Activated naive CD8-positive, alpha-beta T cell treated with anti-CD3 and anti-CD28 coated beads, Interleukin-2, amount 50 U/mL, for 24 hours (primary cell): Measurements from ENCODE around the gene ANG.

Source experiments
- ATAC-seq: fragments of 150-1000 bp; cut with Tn5 transposase; one replicate; pipeline ENCODE4 v1.10.0; 2021
- DNase-seq: peaks from one replicate; pipeline ENCODE4 v3.0.0; 2021
- H3K27ac Mint-ChIP-seq: one replicate; pipeline ENCODE4 v1.8.0; 2021; ENCODE audit warnings: mild to moderate bottlenecking, mixed read lengths
- H3K27me3 Mint-ChIP-seq: one replicate; pipeline ENCODE4 v1.8.0; 2021; ENCODE audit warnings: mixed read lengths
- H3K36me3 Mint-ChIP-seq: one replicate; pipeline ENCODE4 v1.8.0; 2021; ENCODE audit warnings: low read depth, mixed read lengths
- H3K4me1 Mint-ChIP-seq: one replicate; pipeline ENCODE4 v1.8.0; 2021; ENCODE audit warnings: mixed read lengths
- H3K4me3 Mint-ChIP-seq: one replicate; pipeline ENCODE4 v1.8.0; 2021; ENCODE audit warnings: mild to moderate bottlenecking, moderate library complexity, mixed read lengths
- H3K9me3 Mint-ChIP-seq: one replicate; pipeline ENCODE4 v1.8.0; 2021; ENCODE audit warnings: mixed read lengths

Gene ANG

DNA sequence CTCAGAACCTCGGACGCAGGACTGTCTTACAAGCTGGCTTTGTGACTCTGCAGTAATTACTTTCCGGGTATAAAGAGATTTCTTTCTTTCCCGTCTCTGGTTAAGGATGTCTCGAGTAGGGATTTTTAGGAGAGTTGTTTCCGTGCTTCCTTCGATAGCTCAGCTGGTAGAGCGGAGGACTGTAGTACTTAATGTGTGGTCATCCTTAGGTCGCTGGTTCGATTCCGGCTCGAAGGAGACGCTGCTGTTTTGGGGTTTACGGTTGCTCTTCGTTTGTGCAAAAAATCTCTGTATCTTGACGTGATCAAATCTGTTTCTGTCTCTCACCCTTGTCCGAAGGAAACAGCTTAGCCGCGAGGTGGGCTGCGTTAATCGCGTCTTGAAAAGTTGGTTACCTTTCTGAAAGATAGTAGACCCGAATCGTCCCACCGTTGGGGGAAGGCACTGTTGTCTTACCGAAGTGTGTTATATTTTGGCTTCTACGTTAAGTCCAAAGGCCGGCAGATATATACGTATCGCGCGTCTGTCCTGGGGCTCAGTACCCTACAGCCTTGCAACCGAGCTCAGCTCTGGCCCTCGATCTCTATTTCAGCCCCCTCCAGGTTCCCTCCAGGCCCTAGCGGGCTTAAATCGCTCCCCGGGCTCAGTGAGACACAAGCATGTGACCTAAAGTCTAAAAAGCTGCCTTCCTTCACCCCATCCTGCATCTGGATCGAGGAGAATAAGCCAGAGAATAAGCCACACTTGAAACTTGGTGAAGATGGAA is 5.3 kb upstream of the ANG start:
- ATAC-seq (peak; percentile 69), DNase-seq (peak; percentile 86)
- H3K4me3 Mint-ChIP-seq = no peak overlapping the region
- peaks cover 9% of the 10 kb centered on the region for H3K4me1 Mint-ChIP-seq
- no peaks in the 10 kb centered on the region for H3K36me3 Mint-ChIP-seq
- H3K27me3 Mint-ChIP-seq = no peaks in the 10 kb centered on the region
- no peak overlapping the region for H3K27ac Mint-ChIP-seq
- no peaks in the 10 kb centered on the region for H3K9me3 Mint-ChIP-seq

DNA sequence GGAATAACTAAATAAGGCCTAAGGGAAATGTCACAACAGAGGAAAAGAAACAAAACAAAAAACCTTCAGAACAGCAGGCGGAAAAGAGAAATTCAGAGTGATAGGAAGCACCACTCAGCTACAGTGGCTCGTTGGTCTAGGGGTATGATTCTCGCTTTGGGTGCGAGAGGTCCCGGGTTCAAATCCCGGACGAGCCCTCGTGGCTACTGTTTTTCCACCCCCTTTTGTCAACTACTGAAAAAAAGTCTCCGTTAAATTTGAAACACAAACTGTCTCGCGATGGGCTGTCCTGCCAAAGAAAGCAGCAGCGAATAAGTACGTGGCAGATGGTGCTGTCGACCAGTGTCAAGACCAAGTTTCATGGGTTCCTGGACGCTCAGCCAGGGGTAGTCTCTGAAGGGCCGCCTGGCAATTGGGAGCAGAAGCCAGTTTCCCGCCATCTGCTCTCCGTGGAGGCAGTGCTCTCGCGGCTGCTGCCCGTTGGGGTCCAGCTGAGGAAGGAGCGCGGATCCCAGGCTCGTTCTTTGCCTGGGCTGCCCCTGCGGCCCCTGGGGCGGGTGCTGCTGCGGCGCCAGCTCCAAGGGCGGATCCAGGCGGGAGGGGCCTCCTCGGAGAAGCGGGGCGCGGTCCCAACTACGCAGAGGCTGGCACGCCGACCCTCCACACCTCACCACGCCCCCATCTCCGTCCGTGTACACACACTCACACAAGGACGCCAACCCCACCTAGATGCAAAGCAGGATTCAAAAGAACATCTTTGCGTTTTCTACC is 4.5 kb upstream of the ANG start, which contains the start of gene RNASE4:
Gene RNASE4, plus strand, starts transcription at position 670 of the 771 bp plus-strand sequence. CDS start 14,812 bp downstream, outside the sequence.
- DNase-seq = peak; percentile 83
- no peak within 1 kb of the TSS for H3K4me3 Mint-ChIP-seq
- H3K4me1 Mint-ChIP-seq = peaks cover 9% of the 10 kb centered on the region
- H3K9me3 Mint-ChIP-seq = no peaks in the 10 kb centered on the region
- peak within 1 kb of the TSS; percentile 69 for H3K27ac Mint-ChIP-seq
- peak; percentile 33 for ATAC-seq
- H3K36me3 Mint-ChIP-seq = no peaks in the 10 kb centered on the region
- no peaks in the 10 kb centered on the region for H3K27me3 Mint-ChIP-seq

DNA sequence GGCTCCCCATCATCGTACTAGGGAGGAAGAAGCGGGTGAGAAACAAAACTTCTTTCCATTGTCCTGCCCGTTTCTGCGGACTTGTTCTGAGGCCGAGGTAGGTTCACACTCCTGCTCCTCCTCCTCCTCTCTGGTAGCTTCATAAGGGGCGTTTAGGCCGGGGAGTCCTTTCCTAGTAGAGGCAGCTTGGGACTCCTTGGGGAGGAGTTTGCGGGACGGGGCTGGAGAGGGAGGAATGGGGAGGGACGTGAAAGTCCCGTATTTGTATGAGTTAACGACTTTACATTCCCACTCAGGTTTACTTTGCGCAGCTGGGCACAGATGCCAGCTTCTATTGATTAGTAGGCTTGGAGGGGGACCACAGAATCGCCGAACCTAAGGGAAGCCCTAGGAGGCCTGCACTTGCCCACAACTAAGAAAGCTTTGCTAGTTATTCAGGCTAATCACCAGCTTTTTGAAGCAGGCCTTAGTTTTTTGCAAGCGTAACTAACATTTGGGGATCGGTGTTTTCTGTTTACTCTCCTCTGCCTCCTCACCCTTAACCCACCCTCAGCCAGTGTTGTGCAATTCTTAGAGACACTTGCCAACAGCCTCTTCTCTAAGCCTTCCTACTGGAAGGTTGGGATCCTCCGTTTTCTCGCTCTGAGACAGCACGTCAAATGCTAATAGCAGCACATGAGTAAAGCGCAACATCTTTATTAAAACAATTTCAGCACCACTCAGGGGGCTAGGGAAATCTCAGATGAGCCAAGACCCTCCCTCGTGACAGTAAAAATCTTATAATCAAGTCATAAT is 3.7 kb upstream of the ANG start:
- no peaks in the 10 kb centered on the region for H3K9me3 Mint-ChIP-seq
- H3K27ac Mint-ChIP-seq = peak overlapping the region; percentile 69

DNA sequence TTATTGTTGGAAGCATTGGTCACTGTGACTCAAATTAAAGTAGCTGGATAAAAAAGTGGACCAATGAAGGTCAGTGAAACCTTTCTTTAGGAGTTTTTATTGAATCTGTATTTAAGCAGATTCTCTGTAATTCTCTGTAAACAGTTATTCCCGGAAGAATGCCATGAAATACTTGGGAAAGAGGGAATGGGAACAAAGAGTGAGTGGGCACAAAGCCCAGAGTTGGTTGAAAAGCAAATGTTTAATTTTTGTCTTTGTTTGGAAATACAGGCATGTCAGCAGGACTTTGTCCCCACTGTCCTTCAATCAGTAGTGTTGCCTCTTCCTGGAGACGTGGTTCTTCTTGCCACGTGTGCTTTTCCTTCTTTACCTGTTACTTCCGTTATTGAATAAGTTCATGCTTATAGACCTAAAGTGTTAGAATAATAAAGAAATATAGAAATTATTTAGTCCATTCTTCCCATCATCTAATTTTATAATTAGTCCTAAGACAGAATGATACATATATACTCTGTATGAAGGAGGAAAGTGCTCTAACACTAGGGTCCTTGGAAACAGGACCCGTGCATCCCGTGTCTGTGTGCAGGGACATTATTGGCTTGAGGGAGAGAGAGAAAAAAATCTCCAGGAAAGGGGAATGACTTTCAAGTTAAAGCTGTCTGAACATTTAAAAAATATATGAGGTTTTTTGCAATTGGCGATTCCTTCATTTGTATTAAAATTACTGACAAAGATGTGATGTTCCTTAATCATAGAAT is 2.0 kb upstream of the ANG start:
- Mint-ChIP-seq H3K4me3 (no peak overlapping the region), H3K9me3 (no peaks in the 10 kb centered on the region), H3K27me3 (no peaks in the 10 kb centered on the region), H3K4me1 (peaks cover 18% of the 10 kb centered on the region), H3K36me3 (no peaks in the 10 kb centered on the region), H3K27ac (no peak overlapping the region)
- DNase-seq (no peak), ATAC-seq (no peak)

More for the DNA sequence above, 3.7 kb upstream of the ANG start:
- peaks cover 11% of the 10 kb centered on the region for H3K4me1 Mint-ChIP-seq
- no peaks in the 10 kb centered on the region for H3K36me3 Mint-ChIP-seq
- DNase-seq (no peak), ATAC-seq (no peak)
- H3K4me3 Mint-ChIP-seq = no peak overlapping the region
- no peaks in the 10 kb centered on the region for H3K27me3 Mint-ChIP-seq

DNA sequence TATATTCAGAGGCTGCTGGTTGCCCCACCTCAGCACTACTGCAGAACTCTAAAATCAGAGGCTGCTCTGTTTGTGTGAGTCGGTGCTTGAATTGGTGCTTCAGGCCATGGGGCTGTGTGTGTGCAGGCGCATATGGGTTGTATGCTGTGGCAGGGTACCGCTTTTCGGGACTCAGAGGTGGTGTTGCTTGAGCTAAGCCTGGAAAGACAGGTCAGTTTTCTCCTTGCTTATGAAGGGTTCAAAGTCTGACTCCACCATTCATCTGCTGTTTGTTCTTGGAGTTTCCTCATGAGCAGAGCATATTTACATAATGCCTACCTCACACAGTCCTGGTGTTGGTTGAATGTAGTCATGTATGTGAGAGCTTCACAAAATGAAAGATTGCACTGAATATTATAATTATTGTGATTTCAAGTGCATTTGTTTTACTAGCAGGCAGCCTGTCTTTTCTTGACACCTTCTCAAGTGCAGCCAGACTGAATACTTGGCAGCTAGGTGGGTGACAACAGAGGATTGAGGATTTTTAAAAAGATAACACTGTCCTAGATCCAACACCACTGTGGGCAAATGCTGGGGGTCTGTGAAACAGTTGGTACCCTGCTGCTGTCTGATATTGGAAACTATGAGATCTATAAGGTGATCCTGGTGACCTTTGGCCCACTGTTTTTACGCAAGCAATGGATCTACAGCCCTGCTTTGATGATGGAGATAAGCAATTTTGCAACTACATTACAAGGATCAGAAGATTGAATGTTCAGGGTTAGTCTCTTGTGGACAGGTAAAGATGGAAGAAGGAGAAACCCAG is 1.0 kb upstream of the ANG start:
- ATAC-seq (no peak), DNase-seq (no peak)
- H3K9me3 Mint-ChIP-seq = no peaks in the 10 kb centered on the region
- peaks cover 18% of the 10 kb centered on the region for H3K4me1 Mint-ChIP-seq
- H3K4me3 Mint-ChIP-seq = no peak overlapping the region
- H3K36me3 Mint-ChIP-seq = no peaks in the 10 kb centered on the region
- H3K27ac Mint-ChIP-seq = no peak overlapping the region
- H3K27me3 Mint-ChIP-seq = no peaks in the 10 kb centered on the region

DNA sequence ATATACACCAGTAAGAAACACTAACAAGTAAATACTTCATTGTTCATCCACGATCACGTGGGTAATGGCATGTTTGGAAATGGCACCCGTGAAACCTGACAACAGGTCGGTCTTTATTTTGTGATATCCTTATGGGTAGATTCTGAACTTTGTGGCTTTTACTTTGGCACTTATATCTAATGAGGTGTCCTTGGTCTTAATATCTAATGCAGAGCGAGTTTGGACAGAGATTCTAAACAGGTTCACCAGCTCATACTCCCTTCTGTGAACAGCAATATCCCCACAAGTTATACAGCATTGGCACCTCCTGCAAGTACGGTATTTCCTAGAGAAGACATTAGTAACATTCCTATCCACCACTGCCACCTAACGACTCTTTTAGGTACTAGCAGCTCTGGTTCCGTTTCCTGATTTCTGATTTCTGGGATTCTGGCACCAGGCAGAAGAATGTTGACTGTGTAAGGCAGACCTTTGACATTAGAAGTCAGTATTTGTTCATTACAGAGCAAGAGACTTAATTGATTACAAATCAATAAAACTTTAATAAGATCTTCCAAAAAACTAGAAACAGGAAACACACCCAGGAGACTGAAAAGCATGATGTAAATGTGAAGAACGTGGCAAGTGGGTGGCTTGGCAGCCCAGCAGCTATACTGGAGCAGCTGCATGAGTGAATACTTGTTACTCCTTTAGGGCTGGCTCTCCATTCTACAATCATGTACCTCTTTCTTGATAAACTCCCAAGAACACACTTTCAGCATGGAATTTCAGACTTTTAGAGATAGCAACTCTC is 2.5 kb downstream of the ANG start:
- peaks cover 9% of the 10 kb centered on the region for H3K4me1 Mint-ChIP-seq
- no peaks in the 10 kb centered on the region for H3K36me3 Mint-ChIP-seq
- no peak overlapping the region for H3K4me3 Mint-ChIP-seq
- no peak overlapping the region for H3K27ac Mint-ChIP-seq
- DNase-seq (no peak), ATAC-seq (peak; percentile 87)
- no peaks in the 10 kb centered on the region for H3K9me3 Mint-ChIP-seq
- H3K27me3 Mint-ChIP-seq = peaks cover 5% of the 10 kb centered on the region

DNA sequence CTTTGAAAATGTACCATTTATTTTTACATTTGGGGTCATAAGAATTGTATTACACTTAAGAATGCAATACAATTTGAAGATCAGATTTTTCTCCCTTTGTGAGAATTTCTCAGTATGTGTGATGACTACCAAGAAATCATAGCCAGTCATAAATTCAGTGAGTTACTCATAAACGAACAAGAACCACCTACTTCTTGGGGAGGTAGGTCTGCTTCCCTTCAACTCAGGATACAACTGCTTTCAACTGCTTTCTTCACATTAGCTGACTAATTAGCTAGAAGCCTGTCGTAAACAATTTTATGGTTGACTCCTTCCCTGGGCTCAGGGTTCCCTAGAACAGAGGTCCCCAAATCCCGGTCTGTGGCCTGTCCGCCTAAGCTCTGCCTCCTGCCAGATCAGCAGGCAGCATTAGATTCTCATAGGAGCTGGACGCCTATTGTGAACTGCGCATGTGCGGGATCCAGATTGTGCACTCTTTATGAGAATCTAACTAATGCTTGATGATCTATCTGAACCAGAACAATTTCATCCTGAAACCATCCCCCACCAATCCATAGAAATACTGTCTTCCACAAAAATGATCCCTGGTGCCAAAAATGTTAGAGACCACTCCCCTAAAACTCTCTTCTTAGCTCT is 3.7 kb downstream of the ANG start:
- H3K27ac Mint-ChIP-seq = no peak overlapping the region
- no peaks in the 10 kb centered on the region for H3K36me3 Mint-ChIP-seq
- H3K4me3 Mint-ChIP-seq = no peak overlapping the region
- ATAC-seq (no peak), DNase-seq (no peak)
- H3K4me1 Mint-ChIP-seq = peaks cover 9% of the 10 kb centered on the region
- no peaks in the 10 kb centered on the region for H3K9me3 Mint-ChIP-seq
- peaks cover 5% of the 10 kb centered on the region for H3K27me3 Mint-ChIP-seq

DNA sequence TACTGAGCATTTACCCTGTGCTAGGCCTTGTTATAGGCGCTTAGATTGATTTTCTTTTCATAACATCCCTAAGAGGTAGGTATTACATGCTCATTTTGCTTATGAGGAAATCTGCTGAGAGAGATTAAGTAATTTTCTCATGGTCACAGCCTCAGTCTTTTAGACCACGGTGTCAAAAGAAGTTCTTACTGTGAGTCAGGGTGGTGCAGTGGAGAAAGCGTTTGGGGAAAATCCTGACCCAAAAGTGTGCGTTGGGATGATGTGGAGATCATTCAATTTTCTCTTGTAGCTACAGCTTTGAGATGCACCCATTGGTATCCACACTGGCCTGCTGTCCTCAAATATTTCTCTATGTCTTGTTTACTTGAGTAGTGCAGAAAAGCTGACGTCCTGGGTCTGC is 8.2 kb downstream of the ANG start:
- no peaks in the 10 kb centered on the region for H3K4me1 Mint-ChIP-seq
- no peak overlapping the region for H3K4me3 Mint-ChIP-seq
- H3K27ac Mint-ChIP-seq = no peak overlapping the region
- ATAC-seq = no peak
- no peaks in the 10 kb centered on the region for H3K36me3 Mint-ChIP-seq
- no peak for DNase-seq
- no peaks in the 10 kb centered on the region for H3K9me3 Mint-ChIP-seq
- H3K27me3 Mint-ChIP-seq = peaks cover 5% of the 10 kb centered on the region

DNA sequence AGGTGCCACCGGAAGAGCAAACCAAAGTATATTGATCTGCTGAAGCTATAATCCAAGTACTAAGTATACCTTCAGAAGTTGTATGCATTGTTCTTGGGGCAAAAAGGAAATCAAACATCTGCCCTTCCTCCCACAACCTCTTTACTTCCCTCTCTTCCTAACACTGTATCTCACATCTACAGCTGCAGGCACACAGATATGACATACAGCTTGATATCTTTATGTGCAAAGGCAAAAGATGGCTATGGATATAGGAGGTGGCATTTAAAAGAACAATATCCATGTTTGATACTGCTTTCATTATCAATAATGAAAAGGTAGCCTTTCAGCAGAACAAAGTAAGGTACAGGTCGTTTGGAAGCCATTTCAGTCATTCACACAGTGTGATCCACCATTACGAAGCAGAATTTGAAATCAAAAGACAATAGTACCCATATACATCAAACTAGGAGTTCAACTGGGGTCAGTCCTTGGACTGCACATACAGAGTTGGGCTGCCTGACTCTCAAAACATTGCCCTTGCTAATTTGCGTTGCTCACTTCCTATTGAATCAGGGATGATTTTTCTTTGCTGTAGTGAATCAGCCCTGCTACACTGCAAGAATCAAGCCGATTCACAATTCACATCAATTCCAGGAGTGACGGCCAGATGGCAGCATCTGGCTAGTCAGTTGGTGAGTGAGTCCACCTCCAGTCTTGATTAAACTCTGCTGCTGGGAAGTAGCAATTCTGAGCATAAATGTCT is 8.9 kb downstream of the ANG start:
- DNase-seq = peak; percentile 53
- H3K36me3 Mint-ChIP-seq = no peaks in the 10 kb centered on the region
- H3K4me1 Mint-ChIP-seq = no peaks in the 10 kb centered on the region
- H3K27ac Mint-ChIP-seq = no peak overlapping the region
- H3K9me3 Mint-ChIP-seq = no peaks in the 10 kb centered on the region
- H3K27me3 Mint-ChIP-seq = peaks cover 5% of the 10 kb centered on the region
- ATAC-seq = peak; percentile 79
- H3K4me3 Mint-ChIP-seq = no peak overlapping the region

DNA sequence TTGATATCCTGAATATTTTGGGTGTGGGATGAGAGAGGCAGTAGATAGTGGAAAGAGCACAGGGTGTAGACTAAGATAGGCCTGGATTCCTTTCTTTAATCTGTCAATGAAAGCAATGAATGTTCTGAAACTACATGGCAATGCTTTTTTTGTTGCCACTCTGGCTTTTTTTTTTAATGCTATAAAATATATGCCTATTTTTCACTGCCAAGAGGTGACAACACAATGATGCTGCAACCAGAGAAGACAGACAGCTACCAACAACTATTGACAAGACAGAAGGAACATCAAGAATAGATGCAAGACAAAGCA is 9.4 kb downstream of the ANG start:
- Mint-ChIP-seq H3K4me3 (no peak overlapping the region), H3K27me3 (peaks cover 5% of the 10 kb centered on the region), H3K36me3 (no peaks in the 10 kb centered on the region), H3K27ac (no peak overlapping the region), H3K4me1 (no peaks in the 10 kb centered on the region), H3K9me3 (no peaks in the 10 kb centered on the region)
- no peak for DNase-seq
- ATAC-seq = no peak

DNA sequence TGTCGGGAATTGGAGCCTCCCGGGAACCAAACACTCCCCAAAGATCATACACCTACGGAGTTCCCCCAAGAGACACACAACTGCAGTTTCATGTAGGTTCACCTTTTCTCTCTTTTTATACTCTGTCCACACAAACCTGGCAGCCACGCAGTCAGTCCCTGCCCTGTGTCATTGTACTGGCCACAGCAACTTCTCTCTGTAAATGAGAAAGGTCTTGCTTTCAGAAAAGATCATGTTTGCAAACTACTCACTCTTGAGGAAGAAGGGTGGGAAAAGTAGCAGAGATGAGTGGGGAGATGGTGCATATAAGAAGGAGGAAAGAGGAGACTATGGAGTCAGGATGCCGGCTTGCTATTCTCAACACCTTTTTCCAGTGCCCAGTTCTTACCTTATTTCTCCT is 10.4 kb downstream of the ANG start:
- no peaks in the 10 kb centered on the region for H3K4me1 Mint-ChIP-seq
- no peak for DNase-seq
- ATAC-seq = no peak
- no peaks in the 10 kb centered on the region for H3K36me3 Mint-ChIP-seq
- no peaks in the 10 kb centered on the region for H3K9me3 Mint-ChIP-seq
- H3K4me3 Mint-ChIP-seq = no peak overlapping the region
- no peaks in the 10 kb centered on the region for H3K27me3 Mint-ChIP-seq
- no peak overlapping the region for H3K27ac Mint-ChIP-seq

DNA sequence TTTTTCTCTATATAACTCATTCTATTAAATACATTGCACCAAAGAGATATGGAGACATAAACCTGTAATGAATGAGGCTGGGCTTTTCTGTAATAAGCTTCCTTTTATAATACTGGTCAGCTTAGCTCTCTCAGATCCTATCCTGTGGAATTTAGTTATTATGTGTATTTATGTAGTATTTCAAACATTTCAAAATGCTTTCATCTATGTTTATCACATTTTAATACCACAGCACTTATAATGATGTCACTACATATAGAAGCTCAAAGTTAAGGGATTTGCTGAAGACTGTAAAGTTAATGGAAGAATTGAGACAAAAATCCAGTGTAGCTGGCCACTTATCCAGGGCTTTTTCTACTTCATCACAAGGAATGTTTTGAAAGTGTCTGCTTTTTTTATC is 11.4 kb downstream of the ANG start:
- ATAC-seq (no peak), DNase-seq (no peak)
- Mint-ChIP-seq H3K9me3 (no peaks in the 10 kb centered on the region), H3K36me3 (no peaks in the 10 kb centered on the region), H3K27ac (no peak overlapping the region), H3K27me3 (no peaks in the 10 kb centered on the region), H3K4me3 (no peak overlapping the region), H3K4me1 (no peaks in the 10 kb centered on the region)
